Upper lobe of left lung (tissue), 4 donors: ENCODE measurements around the gene RAP1GAP.

Experiments
- EP300 ChIP-seq, 4 donors: sonication (generic); formaldehyde crosslinking; IDR thresholded peaks; one replicate each; pipeline ENCODE4 v1.5.1; 2017; ENCODE audit warnings: antibody characterized with exemption in 4 of 4, control low read depth in 2 of 4
- POLR2A ChIP-seq, 4 donors: fragments of 450-650 bp; IDR thresholded peaks; one replicate each; pipeline ENCODE4 v1.5.1; 2016 to 2017; ENCODE audit warnings: antibody characterized with exemption in 4 of 4, mild to moderate bottlenecking in 2 of 4
- POLR2AphosphoS5 ChIP-seq, 2 donors: sonication (generic); formaldehyde crosslinking; IDR thresholded peaks; one replicate each; pipeline ENCODE4 v1.5.1; 2017; ENCODE audit warnings: antibody characterized with exemption in 2 of 2

DNA sequence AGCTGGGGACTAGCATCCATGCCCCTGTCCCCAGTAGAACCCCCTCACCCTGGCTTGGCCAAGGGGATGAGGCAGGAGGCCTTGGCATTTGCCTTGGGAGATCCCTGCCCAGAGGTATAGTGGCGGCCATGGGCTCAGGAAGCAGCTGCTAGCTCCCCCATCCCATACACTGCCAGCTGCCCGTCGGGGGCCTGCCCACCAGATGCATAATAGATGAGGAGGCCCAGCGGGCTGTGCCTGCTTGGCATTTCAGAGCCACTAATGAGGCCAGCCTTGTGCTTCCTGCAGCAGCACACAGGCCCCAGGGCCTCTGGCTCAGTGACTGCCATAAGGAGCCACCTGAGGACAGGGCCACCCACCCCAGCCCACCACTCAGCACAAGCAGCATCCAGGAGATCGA, 23.6 kb downstream of the RAP1GAP start:
- no peak for TF ChIP-seq EP300 (IDR thresholded peaks at IDR 0.05)
- no peak for TF ChIP-seq POLR2A (IDR thresholded peaks at IDR 0.05)
- TF ChIP-seq POLR2AphosphoS5 (IDR thresholded peaks at IDR 0.05) = no peak
